Activated T-cell treated with anti-CD3 and anti-CD28 coated beads for 4 hours (primary cell): ENCODE results near the gene CAMK4.

Source experiments
- DNase-seq: peaks from one replicate; pipeline ENCODE4 v3.0.0-alpha.2; 2020

The CAMK4 gene

GRCh38 chr5:111447099-111447498 is 222.9 kb downstream of the CAMK4 start:
- DNase-seq = no peak

- no peak for DNase-seq
Measured at GRCh38 chr5:111447822-111448221, 223.6 kb downstream of the CAMK4 start.

GRCh38 chr5:111453295-111453694 is 229.1 kb downstream of the CAMK4 start:
- no peak for DNase-seq

DNA sequence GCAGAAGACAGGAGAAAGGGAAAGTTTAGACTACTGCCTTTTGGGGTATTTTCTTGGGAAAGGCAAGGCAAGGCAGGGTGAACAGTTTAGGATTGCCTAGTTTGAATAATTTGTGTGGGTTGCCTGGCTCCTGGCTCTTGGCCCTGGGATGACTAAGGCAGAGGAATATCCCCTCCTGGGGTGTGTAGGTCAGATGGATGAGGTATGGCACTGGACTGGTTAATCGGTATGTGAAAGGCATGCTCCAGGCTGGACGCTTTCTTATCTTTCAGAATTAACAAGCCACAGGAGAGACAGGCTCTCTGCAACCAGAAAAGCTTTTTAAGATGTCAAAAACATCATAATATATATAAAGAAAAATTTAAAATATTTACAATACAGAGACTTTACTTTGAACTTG is 229.6 kb downstream of the CAMK4 start:
- no peak for DNase-seq

GRCh38 chr5:111454198-111454622 is 230.0 kb downstream of the CAMK4 start:
- no peak for DNase-seq

GRCh38 chr5:111454776-111455175 is 230.6 kb downstream of the CAMK4 start:
- DNase-seq = no peak

- no peak for DNase-seq
Measured at GRCh38 chr5:111461255-111461671, 237.1 kb downstream of the CAMK4 start.

DNA sequence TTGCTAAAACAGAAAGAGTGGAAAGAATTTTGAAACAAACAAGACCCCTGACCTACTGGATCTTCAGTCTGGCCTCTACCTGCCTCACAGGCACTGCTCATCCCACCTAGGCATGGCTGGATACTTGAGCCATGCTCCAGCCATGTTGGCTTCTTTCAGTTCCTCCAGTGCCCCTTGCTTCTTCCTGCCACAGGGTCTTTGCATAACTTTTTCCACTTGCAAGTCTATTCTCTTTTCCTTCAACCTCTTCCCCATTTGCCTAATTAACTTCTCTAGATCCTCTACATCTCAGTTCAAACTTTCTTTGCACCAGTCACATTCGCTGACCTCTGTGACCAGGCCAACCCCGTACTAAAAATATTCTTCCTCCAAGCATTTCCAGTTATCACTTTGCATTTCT is 237.8 kb downstream of the CAMK4 start:
- no peak for DNase-seq

- no peak for DNase-seq
Measured at GRCh38 chr5:111463311-111463710, 239.1 kb downstream of the CAMK4 start.

GRCh38 chr5:111469293-111469896 is 245.2 kb downstream of the CAMK4 start:
- DNase-seq = no peak

DNA sequence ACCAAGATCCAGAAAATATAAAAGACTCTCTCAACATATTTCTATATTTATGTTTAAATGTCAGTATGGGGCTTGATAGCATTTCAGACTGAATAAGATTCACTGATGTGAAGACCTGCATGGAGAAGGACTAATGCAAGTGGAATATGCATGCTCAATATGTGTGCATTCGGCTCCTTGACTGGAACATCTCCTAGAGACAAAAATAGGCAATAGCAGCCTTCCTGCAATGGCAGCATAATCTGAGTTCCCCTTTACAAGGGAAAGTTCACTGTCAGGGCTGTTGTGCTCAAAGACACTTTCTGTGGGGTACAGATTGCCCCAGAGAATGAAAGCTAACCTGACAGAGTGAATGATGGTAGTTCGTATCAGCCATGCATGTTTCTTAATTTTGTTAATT is 245.7 kb downstream of the CAMK4 start:
- DNase-seq = no peak

DNA sequence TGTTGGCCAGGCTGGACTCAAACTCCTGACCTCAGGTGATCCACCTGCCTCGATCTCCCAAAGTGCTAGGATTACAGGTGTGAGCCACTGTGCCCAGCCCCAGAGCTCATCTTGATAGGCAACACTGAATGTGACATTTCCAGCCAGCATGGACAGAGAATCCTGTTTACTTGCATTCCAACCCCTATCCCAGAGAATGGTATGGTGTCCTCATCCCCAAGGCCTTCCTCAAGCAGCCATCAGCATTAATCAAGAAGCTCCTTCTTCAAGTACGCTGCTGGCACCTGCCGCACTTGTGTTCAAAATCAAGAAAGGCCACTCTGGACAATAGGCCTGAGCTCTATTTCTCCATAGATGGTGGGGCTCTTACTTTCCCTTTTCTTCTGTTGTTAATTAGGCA is 247.9 kb downstream of the CAMK4 start:
- DNase-seq = no peak

DNA sequence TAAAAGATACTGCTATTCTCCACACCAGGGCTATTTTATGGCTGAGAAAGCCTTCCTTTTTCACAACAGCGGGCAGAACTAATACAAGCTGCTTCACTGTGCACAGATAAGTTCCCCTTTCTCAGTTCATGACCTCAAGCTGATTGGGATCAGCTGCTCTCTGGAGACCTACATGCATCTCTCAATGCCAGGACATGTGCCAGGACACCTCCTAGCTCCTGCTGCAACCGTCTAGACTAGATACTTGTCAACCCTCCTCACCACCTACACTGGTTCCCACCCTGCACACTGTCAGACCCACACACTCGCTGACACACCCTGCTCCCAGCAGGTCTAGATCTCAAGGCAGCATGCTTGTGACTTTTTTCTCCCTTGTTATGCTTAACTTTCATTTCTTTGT is 248.4 kb downstream of the CAMK4 start:
- DNase-seq = no peak

GRCh38 chr5:111478266-111478665 is 254.1 kb downstream of the CAMK4 start:
- no peak for DNase-seq

DNA sequence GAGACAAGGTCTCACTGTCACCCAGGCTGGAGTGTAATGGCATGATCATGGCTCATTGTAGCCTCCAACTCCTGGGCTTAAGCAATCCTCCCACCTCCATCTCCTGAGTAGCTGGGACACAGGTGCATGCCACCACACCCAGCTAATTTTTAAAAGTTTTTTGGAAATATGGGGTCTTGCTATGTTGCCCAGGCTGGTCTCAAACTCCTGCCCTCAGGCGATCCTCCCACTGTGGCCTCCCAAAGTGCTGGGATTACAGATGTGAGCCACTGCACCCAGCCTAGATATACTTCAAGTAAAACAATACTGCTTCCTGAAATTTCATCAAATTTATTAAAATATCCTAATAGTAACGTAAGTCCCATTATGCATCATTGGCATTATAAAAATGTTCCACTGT is 254.7 kb downstream of the CAMK4 start:
- DNase-seq = no peak

DNA sequence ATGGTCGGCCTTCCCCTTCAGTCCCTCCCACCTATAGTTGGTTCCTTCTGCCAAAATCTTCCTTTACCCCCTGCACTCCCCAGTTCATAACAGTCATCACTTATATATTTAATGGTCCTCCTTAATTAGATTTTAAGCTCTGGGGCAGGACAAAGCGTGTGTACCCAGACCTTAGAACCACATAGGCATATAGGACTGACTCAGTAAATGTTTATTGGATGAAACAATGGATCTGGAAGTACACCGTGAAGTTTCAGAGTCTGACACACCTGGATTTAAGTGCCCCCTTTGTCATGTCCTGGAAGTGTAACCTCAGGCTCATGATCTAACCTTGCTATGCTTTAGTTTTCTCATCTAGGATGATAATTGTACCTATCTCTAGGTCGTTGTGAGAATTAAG is 256.2 kb downstream of the CAMK4 start:
- no peak for DNase-seq

DNA sequence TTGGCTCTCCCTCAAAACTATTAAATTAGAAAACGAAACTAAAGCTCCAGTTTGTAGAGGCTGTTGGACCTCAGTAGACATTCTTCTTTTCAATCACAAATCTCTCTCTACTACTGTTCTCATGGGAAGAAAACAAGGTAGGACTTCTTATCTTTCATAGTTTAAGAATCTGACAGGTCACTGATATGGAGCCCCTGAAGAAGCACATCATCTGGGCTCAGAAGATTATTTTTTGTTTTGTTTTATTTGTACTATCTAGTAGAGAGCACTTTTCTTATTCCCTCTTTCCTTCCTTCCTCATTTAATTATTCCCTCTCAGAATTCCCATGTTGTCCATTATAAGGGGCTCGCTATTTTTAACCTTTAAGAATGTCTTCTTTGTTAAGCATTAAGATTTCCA is 261.9 kb downstream of the CAMK4 start:
- no peak for DNase-seq

DNA sequence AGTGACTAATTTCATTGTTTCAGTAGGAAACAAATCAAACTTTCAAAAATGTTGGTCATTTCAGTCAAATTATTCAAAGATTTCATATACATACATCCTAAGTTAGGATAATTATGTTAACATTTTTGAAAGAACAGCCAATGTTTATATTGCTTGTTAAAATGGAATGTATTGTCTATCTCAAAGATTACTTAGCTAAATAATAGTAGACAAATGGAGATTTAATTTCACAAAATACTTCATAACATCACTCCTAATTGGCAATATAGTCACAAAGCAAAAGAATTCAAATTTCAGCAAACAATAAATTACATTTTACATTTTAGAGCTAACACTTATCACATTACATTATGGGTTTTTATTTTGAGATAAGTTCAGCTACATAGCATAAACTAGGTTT is 262.7 kb downstream of the CAMK4 start:
- no peak for DNase-seq

- DNase-seq = no peak
Measured at GRCh38 chr5:111488353-111488752, 264.2 kb downstream of the CAMK4 start.

- DNase-seq = no peak
Measured at GRCh38 chr5:111493031-111493430, 268.8 kb downstream of the CAMK4 start.

DNA sequence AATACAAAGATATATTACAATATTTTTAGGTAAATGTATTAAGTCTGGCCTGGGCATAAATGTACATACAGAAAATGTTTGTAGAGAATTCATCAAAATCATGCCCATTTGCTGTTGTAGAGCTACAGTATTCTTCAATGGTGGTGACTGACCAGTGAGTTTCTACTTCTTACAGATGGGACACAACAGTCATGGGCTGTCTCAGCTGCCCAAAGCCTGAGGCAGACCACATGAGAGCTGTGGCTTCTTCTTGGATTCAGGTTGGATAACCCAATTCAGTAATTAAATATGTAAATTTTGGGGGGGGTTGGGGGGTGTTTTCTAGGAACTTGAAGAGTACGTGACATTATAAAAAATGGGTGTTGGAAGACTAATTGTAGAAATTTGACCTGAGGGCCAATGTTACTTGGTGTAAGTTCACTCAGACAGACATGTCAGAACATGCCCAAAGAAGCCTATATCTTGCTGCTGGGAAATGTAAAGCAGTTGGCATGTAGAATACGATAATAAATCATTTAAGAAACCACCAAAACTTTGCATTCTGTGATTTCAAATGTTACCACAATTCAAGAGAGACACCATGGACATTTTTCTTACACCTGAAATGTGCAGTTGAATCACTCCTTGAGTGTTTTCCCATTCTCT is 270.3 kb downstream of the CAMK4 start:
- DNase-seq = no peak

DNA sequence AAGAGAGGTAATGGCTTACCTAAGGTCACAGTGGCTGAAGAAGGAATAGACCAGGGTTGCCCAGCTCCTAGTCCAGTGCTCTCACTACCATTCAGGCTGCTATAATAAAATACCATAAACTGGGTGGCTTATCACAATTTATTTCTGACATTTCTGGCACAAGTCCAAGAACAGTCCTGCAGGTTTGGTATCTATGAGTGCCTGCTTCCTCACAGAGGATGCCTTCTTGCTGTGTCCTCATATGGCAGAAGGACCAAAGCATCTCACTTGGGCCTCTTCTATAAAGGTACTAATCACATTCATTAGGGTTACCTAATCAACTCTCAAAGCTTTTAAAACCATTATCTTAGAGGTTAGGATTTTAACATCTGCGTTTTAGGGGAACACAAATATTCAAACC is 271.0 kb downstream of the CAMK4 start:
- no peak for DNase-seq

- DNase-seq = no peak
Measured at GRCh38 chr5:111498346-111498745, 274.2 kb downstream of the CAMK4 start.

- no peak for DNase-seq
Measured at GRCh38 chr5:111502956-111503355, 278.8 kb downstream of the CAMK4 start.

GRCh38 chr5:111505096-111505495 is 280.9 kb downstream of the CAMK4 start:
- no peak for DNase-seq
